Activated T-cell treated with anti-CD3 and anti-CD28 coated beads for 1 hour (primary cell): ENCODE data around the gene CEACAM6.
"Not testable (repeated sequence)": the region's sequence is repeated elsewhere in the genome, so short reads cannot be mapped to it uniquely, and the experiment has no call there.

Experiments
- DNase-seq: peaks from one replicate; pipeline ENCODE4 v3.0.0-alpha.2; 2020; ENCODE audit warnings: low read depth

CEACAM6 gene

DNA sequence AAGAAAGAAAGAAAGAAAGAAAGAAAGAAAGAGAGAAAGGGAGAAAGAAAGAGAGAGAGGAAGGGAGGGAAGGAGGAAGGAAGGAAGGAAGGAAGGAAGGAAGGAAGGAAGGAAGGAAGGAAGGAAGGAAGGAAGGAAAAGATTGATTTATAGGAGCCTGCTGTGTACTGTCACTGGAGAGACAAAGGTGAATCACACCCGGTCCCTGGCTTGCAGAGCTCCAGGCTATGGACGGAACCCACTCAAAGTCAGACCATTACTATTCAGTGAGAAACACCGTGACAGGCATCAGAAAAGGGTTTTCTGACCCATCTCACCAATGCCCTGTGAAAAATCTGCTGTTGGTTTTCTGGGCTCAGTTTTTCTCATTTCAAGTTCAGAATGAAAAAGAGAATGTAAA is 7.3 kb upstream of the CEACAM6 start:
- DNase-seq = no peak

DNA sequence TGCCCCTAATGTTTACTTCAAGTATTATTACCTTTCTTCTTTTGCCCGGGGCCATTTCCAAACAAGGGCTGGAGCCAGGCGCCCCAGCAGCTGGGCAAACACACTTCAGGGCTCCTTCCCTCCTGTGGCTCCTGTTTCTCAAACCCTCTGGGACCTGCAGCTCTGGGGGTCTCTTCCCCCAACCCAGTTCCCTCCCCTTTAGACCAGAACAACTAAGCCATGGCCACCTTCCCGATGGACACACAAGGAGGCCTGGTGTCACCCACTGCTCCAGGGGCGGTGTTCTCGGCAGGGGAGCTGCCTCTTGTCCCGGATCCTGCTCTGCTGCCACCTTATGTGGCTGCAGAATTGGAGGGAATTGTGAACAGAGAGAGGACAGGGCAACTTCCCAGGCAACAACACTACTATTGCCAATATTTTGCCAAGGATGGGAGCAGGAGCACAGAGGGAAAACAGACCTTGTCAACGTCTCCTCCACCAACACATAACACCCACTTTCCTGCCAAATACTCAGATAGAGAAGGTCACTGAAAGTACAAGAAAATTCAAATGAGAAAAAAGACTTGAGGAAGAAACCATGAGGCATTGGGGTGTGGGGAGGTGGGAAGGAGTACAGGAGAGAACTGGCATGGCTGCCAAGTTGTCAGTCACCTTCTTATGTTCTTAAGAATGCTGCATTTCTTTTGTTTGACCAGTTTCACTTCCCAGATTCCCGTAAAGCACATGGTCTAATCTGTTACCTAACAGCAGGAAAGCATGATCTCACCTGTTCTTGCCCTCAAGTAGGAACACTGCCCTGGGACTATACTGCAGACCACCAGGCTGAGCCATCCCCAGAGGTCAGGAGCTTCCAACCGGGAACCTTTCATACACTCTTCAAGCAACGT is 4.8 kb upstream of the CEACAM6 start:
- not testable (repeated sequence) for DNase-seq

DNA sequence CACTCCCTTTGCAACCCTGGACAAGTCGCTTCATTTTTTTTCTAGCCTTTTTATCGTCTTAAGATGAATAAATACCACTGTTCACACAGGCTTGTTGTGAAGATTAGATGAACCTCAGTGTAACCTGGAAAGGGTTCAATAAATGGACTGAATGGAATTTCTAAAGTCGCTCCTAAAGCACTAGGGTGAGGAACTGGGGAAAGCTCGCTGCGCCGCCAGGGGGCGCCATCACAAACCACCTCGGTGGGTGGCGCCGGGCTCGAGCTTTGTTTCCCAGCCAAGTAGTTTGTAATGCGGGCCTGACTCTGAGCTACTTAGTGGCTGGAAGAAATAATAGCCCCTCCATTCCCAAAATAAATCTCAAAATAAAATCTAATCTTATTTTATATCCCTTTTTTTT is 2.2 kb upstream of the CEACAM6 start:
- peak; percentile 81 for DNase-seq

DNA sequence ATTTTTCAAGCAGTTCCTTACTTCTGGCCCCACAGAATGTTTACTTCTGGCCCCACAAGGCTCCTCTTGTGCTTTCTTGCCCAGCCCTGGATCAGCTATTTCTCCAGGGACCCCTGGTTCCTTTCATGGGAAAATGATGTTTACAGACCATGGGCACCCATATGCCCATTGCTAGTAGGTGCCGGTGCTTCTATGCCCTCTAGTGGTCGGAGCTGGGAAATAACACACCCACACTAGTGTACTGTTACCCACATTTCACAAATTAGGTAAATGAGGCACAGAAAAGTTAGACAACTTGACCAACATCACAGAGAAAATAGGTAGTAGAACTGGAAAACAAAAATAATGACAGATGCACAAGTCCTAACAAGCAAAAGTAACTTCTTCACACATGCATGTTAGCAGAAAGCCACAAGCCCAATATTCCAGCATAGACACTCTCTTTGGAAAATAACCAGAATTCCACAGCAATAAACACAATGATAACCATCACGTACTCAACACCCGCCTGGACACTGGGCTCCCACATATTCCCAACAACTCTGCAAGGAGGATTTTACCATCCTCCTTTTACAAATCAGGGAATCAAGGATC is 1.3 kb upstream of the CEACAM6 start:
- peak; percentile 63 for DNase-seq

DNA sequence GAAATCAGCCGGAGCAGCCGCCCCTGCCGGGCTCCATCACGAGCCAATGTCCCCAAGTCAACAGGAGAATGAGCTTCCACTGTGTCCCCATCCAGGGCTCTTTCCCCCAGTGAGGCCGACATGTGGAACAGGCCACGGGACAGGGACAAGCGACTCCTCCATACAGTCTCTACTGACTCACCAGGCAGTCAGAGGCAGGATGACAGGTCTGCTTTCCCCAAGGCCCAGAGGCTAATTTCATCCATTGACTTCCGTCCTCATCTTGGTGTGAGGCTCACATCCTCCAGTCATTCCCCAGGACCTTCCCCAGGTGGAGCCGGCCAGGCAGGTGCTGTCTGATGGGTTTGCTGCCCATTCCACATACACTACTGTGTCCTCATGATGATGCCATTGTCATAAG is 3.5 kb downstream of the CEACAM6 start:
- no peak for DNase-seq

DNA sequence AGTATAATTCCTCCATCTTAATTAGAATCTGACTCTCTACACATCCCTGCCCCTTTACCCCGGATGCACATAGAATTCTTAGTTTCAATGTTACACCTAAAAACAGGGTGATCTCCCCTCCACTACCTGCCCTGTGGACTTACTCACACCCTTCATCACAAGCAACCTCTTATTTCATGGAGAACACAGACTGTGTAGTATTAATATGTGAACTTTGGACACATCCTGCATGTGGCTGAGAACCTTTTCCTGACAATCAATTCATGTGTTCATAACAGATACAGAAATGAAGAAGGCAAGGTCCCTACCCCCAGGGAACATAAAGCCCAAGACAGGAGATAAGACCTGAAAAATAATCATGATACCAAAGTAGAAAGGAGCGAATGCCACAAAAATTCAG is 11.8 kb downstream of the CEACAM6 start:
- no peak for DNase-seq

DNA sequence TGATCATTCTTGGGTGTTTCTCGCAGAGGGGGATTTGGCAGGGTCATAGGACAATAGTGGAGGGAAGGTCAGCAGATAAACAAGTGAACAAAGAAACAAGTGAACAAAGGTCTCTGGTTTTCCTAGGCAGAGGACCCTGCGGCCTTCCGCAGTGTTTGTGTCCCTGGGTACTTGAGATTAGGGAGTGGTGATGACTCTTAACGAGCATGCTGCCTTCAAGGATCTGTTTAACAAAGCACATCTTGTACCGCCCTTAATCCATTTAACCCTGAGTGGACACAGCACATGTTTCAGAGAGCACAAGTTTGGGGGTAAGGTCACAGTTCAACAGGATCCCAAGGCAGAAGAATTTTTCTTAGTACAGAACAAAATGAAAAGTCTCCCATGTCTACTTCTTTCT is 12.8 kb downstream of the CEACAM6 start:
- not testable (repeated sequence) for DNase-seq

DNA sequence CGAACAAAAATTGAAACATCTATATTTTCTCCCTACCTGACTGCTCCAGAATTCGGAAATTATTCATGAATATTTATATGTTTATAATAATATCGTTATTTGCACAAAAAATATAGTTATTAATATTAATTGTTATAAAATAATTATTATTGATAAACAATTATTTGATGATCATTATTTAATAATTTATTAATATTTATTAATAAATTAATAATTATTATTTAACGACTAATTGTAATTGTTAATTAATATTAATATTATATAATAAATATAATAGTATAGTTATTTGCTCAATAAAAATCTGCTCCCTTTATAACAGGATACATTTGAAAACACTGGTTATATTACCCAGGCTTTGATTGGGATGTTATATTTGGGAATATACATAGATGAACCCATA is 14.3 kb downstream of the CEACAM6 start:
- DNase-seq = no peak

DNA sequence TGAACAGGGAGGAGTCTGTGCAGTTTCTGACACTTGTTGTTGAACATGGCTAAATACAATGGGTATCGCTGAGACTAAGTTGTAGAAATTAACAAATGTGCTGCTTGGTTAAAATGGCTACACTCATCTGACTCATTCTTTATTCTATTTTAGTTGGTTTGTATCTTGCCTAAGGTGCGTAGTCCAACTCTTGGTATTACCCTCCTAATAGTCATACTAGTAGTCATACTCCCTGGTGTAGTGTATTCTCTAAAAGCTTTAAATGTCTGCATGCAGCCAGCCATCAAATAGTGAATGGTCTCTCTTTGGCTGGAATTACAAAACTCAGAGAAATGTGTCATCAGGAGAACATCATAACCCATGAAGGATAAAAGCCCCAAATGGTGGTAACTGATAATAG is 16.1 kb downstream of the CEACAM6 start:
- no peak for DNase-seq

DNA sequence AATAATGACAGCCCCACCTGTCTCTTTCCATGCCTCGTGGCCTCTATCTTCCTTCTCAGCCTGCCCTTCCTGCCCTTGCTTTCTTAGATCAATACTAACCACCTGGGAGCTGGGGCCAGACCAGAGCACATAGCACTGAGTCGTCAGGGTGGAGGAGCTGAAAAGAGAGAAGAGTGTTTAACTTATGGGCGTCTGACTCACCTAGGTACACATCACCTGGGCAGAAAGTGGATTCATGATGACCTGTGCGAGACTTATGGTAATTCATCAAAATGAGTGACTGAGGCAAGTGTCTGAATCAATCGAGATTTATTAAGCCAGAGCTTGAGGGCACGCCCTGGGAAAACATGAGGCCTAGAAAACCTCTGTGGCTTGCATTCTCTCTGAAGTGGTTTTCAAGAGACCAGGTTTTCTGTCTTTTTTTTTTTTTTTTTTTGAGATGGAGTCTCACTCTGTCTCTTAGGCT is 19.2 kb downstream of the CEACAM6 start:
- peak; percentile 12 for DNase-seq

DNA sequence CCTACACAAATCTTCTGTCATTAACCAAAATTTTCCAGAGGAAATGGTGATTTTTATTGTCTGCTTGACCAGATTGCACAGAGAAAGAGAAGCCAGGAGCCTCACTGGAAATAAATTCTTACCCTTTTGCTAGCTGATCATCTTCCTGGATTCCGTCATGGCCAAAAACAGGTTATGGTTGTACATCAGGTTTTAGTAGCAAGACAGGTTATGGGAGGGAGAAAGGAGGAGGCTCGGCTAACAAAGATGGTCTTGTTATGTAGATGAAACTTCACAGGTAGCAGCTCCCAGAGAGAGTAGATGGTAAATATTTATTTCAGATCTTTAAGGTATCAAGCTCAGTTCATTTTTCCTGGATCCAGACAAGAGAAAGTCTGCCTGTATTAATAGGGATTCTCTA is 21.4 kb downstream of the CEACAM6 start:
- DNase-seq = no peak

DNA sequence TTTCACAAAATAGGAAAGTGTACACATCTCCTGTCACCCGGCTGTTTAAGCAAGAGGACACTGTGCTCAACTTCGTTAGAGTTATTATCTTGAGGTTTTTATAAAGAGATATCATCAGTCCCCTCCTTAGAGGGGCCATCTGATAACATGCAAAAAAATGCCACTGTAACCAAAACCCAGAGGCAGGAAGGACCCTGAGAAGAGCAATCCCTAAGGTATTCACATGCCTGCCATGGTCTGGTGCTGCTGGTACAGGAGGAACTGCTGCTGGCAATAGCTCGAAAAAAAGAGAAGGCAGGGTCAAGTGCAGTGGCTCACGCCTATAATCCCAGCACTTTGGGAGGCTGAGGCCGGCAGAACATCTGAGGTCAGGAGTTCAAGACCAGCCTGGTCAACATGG is 28.3 kb downstream of the CEACAM6 start:
- DNase-seq = no peak

DNA sequence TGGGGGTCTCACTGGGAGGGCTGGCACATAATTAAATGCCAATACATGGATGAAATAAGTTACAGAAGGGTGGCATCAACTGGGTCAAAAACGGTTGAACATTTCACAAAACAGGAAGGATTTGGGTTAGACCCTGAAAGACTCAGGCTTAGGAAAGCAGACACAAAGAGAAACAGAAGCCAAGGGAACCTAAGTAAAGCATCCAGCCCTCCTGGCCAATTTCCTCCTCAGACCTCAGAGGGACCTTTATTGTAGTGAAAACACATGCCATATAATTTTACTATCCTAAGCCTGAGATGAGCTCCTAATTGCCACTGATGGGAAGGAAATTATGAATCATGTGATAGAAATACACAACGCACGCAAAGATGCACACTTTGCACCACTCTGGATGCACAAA is 29.0 kb downstream of the CEACAM6 start:
- DNase-seq = no peak

DNA sequence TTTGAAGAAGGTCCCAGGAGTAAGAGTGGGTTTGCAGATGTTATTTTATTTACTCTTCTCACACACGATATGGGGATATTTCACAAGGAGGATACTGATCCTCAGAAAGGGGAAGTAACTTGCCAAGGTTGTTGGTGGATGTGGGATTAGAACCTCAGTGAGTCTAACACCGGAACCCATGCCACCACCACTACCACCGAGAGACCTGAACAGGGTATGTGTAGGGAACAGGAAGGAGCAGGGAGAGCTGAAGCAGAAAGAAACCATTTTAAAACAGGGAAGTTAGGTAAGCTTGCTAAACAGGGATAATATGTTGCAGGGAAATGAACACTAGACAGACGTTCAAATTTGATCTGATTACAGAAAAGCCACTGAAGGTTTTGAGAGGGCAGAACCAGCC is 29.4 kb downstream of the CEACAM6 start:
- no peak for DNase-seq

DNA sequence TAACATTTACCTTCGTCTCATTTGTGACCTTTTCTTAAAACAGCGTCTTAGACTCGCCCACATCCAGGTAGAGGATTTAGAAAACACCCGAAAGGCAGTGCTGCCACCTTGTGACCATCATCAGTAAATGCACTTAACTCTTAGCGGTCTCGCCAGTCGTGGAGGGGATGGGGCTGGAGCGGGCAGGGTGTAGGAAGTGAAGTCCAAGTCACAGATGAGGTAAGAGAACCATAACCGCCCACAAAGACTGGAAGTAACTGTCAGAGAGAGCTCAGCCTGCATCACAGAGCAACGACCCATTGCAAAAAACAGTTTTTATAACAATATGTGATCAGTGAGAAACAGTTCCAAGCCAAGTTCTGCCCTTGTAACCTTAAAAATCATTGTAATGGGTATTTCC is 30.3 kb downstream of the CEACAM6 start:
- DNase-seq = peak; percentile 61

DNA sequence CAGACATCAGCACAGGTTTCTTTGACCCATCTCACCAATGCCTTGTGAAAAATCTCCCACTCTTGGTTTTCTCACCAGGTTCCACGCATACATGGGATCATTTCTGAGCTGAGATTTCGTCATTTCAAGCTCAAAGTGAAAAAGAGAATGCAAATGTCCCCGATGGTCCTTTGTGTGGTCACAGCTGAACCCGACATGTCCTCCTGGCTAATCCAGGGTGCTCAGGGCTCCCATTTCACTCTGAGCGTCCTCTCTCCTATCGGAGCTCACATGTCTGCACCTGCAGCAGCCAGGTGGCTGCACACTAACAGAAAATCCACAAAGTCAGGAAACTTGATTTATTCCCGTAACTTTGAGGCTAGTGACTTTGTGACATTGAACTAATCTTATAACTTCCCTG is 31.7 kb downstream of the CEACAM6 start:
- DNase-seq = no peak

DNA sequence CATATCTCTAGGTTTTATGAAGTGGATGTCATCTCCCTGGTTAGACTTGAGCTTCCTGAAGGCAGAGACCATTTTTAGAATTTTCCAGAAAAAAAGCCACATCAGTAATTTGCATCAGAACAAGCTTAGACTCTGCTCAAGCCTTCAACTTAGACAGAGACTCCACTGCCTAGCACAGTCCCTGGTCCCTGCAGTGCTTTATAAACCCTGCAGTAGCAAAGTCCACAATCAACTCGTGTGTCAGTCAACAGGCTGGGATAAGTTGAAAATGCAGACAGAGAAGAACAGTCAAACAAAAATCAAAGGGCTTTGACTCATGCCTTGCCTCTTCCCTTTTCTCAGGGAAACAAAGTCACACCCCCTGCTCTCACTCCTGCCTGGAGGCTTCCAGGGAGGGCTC is 33.2 kb downstream of the CEACAM6 start:
- DNase-seq = not testable (repeated sequence)

DNA sequence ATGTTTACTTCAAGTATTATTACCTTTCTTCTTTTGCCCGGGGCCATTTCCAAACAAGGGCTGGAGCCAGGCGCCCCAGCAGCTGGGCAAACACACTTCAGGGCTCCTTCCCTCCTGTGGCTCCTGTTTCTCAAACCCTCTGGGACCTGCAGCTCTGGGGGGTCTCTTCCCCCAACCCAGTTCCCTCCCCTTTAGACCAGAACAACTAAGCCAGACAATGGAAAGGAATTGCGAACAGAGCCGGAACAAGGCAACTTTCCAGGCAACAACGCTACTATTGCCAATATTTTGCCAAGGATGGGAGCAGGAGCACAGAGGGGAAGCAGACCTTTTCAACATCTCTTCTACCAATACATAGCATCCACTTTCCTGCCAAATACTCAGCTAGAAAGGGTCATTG is 33.7 kb downstream of the CEACAM6 start:
- not testable (repeated sequence) for DNase-seq

DNA sequence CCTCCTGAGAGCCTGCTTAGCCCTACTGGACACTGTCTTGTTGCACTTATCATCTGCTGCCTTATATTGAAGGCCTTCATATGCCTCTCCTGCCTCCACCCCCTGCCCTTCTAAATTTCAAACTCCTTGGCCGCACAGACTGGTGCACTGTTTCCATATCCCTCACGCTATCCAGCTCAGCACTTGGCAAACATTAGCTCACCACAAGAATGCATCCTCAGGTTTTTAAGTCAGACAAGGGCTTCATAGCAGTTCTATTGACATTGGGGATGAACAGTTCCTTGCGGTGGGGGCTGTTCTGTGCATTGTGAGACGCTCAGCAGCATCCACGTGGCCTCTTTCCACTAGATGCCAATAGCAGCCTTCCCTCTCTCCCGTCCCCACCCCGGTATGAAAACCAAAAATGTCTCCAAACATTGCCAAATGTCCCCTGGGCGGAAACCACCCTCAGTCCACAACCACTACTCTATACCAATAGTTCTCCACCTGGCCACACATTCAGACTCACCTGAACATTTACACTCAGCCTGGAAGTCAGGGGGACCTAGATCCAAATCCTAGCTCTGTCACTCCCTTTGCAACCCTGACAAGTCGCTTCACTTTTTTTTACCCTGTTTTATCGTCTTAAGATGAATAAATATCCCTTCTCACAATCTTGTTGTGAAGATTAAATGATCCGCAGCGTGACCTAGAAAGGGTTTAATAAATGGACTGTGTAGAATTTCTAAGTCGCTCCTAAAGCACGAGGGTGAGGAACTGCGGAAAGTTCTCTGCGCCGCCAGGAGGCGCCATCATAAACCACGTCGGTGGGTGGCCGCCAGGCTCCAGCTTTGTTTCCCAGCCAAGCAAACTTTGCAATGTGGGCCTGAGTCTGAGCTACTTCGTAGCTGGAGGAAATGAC is 37.4 kb downstream of the CEACAM6 start:
- DNase-seq = peak; percentile 38

DNA sequence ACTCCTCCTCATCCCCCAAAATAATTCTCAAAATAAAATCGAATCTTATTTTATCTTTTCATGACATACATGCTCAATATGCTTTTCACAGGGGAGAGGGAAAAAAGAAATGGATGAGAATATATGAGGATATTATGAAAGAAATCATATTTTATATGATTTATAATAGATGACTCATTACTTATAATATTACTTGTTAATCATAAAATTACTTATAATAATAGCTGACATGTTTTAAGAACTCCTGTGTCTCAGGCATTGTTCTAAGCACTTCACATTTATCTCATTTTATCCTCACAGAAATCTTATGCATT is 38.0 kb downstream of the CEACAM6 start:
- DNase-seq = no peak

DNA sequence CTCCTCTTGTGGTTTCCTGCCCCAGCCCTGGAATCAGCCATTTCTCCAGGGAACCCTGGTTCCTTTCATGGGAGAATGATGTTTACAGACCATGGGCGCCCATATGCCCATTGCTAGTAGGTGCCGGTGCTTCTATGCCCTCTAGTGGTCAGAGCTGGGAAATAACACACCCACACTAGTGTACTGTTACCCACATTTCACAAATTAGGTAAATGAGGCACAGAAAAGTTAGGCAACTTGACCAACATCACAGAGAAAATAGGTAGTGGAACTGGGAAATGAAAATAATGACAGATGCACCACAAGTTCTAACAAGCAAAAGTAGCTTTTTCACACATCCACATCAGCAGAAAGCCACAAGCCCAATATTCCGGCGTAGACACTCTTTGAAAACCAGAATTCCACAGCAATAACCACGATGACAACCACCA is 39.7 kb downstream of the CEACAM6 start:
- peak; percentile 36 for DNase-seq

DNA sequence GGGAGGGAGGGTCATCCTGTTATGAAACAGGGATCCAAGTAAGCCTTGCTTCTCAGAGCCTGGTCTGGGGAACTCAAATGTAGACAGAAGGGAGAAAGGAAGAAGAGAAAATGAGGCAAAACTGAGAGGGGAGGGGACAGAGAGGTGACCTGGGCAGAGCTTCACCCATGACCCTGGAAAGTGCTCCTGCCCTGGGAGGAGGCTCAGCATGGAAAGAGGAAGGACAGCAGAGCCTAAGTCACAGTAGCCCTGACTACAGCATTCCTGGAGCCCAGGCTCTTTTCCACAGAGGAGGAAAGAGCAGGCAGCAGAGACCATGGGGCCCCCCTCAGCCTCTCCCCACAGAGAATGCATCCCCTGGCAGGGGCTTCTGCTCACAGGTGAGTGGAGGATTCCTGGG is 41.0 kb downstream of the CEACAM6 start, which contains the start of gene CEACAM3:
CEACAM3 (plus strand) TSS at position 226 of the 400 bp plus-strand sequence; CDS start at position 317, 91 bp downstream.
- DNase-seq = no peak

DNA sequence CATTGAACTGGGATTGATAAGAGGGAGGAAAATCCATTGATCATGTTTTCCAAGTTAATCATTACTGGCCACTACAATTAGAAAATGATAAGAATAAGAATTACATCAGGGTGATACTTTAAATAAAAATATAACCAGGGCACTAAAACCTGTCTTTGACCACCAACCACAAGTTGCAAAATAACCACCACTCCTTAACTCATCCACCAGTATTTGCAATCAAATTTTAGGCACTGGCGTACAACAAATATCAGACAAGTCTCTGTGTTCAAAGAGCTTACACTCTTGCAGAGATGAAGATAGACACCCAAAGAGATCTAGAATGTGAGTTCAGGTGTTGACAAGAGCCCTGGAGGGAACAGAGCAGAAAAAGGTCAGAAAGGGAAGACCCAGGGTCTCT is 41.6 kb downstream of the CEACAM6 start:
- no peak for DNase-seq
